ENCODE data around the gene PLXND1.
"Not testable (repeated sequence)": the region's sequence is repeated elsewhere in the genome, so short reads cannot be mapped to it uniquely, and the experiment has no call there.

The PLXND1 gene

GRCh38 chr3:129519449-129519848, 87.0 kb downstream of the PLXND1 start:
- DNase-seq (ENCODE audit: low spot score), result no peak
- TF ChIP-seq CTCF (IDR thresholded peaks at IDR 0.05; ENCODE audit: extremely low read depth, insufficient read depth, missing control alignments), result no peak
- in situ Hi-C loops (cut with MboI; ENCODE audit: low pct_unique_long_range_greater_than_20kb, low sequenced_read_pairs, unreplicated experiment), result no loop called here

- in situ Hi-C loops (cut with MboI; ENCODE audit: low pct_unique_long_range_greater_than_20kb, low sequenced_read_pairs, unreplicated experiment), result no loop called here
- DNase-seq (ENCODE audit: low spot score), result no peak
- TF ChIP-seq CTCF (IDR thresholded peaks at IDR 0.05; ENCODE audit: extremely low read depth, insufficient read depth, missing control alignments), result no peak
Measured at GRCh38 chr3:129518581-129518980, 87.9 kb downstream of the PLXND1 start.

- in situ Hi-C loops (cut with MboI; ENCODE audit: low pct_unique_long_range_greater_than_20kb, low sequenced_read_pairs, unreplicated experiment), result no loop called here
- no peak for DNase-seq (ENCODE audit: low spot score)
- no peak for TF ChIP-seq CTCF (IDR thresholded peaks at IDR 0.05; ENCODE audit: extremely low read depth, insufficient read depth, missing control alignments)
Measured at GRCh38 chr3:129518038-129518561, 88.4 kb downstream of the PLXND1 start.

GRCh38 chr3:129517516-129517915, 89.0 kb downstream of the PLXND1 start:
- TF ChIP-seq CTCF (IDR thresholded peaks at IDR 0.05; ENCODE audit: extremely low read depth, insufficient read depth, missing control alignments), result no peak
- in situ Hi-C loops (cut with MboI; ENCODE audit: low pct_unique_long_range_greater_than_20kb, low sequenced_read_pairs, unreplicated experiment), result no loop called here
- DNase-seq (ENCODE audit: low spot score), result no peak

- not testable (repeated sequence) for DNase-seq (ENCODE audit: low spot score)
Measured at GRCh38 chr3:129515821-129516432, 90.5 kb downstream of the PLXND1 start.

GRCh38 chr3:129515108-129515820, 91.2 kb downstream of the PLXND1 start:
- DNase-seq (ENCODE audit: low spot score); in situ Hi-C loops (cut with MboI; ENCODE audit: low pct_unique_long_range_greater_than_20kb, low sequenced_read_pairs, unreplicated experiment): not testable (repeated sequence)

More at GRCh38 chr3:129515821-129516432, 90.5 kb downstream of the PLXND1 start:
- in situ Hi-C loops (cut with MboI; ENCODE audit: low pct_unique_long_range_greater_than_20kb, low sequenced_read_pairs, unreplicated experiment), result not testable (repeated sequence)

GRCh38 chr3:129514563-129514962, 91.9 kb downstream of the PLXND1 start:
- in situ Hi-C loops (cut with MboI; ENCODE audit: low pct_unique_long_range_greater_than_20kb, low sequenced_read_pairs, unreplicated experiment), result no loop called here
- TF ChIP-seq CTCF (IDR thresholded peaks at IDR 0.05; ENCODE audit: extremely low read depth, insufficient read depth, missing control alignments), result no peak

More at GRCh38 chr3:129514563-129514962, 91.9 kb downstream of the PLXND1 start:
- no peak for DNase-seq (ENCODE audit: low spot score)

Measured in GM13977 (cell line).